Esophagus (tissue), 2 donors: ENCODE measurements around the gene LARGE1. TPM values are rescaled to one million over a fixed set of nuclear protein-coding genes. Genes with fewer than 3 reads are reported as not detected.

ENCODE experiments used
- H3K27ac ChIP-seq, 2 donors: one replicate each; pipeline ENCODE4 v1.5.1; 2013; ENCODE audit warnings: low read depth in 2 of 2, mild to moderate bottlenecking in 2 of 2, inconsistent platforms in 1 of 2, low read length in 1 of 2, moderate library complexity in 1 of 2
- H3K27me3 ChIP-seq, 2 donors: one replicate each; pipeline ENCODE4 v1.6.1; 2013; ENCODE audit warnings: low read length in 2 of 2, control low read depth in 1 of 2, mild to moderate bottlenecking in 1 of 2; ENCODE audit not compliant: insufficient read depth in 2 of 2, control insufficient read depth in 1 of 2
- H3K36me3 ChIP-seq, 2 donors: one replicate each; pipeline ENCODE4 v1.6.1; 2013; ENCODE audit warnings: low read length in 1 of 2; ENCODE audit not compliant: control insufficient read depth in 2 of 2, insufficient read depth in 2 of 2
- H3K4me1 ChIP-seq, 2 donors: one replicate each; pipeline ENCODE4 v1.6.1; 2013; ENCODE audit warnings: low read length in 1 of 2; ENCODE audit not compliant: control insufficient read depth in 2 of 2, insufficient read depth in 2 of 2
- H3K4me3 ChIP-seq, 2 donors: one replicate each; pipeline ENCODE4 v1.5.1; 2013; ENCODE audit warnings: low read length in 2 of 2, mild to moderate bottlenecking in 2 of 2, low read depth in 1 of 2, moderate library complexity in 1 of 2
- H3K9me3 ChIP-seq, 2 donors: one replicate each; pipeline ENCODE4 v1.6.1; 2013; ENCODE audit warnings: mild to moderate bottlenecking in 2 of 2, low read depth in 1 of 2, low read length in 1 of 2, moderate library complexity in 1 of 2; ENCODE audit not compliant: control insufficient read depth in 2 of 2, insufficient read depth in 1 of 2
- WGBS, 2 donors: extraction: QIAGEN DNeasy Blood & Tissue Kit; methylation state at CpG; one replicate each; pipeline ENCODE4 v1.1.7; 2013; 5-methylcytosine and 5-hydroxymethylcytosine counted together
- polyA plus RNA-seq, 2 donors: library from polyadenylated mRNA; stranded (reverse); fragments of 200-250 nt; gene quantifications; one replicate each; pipeline ENCODE4 v1.2.3, GENCODE V29; 2013
- donor health status: healthy with polysubstance abuse.
- donor health status: Bipolar disorder and iron deficiency.

LARGE1 gene
- polyA plus RNA-seq, 2 donors: 2.0 to 2.5 TPM

DNA sequence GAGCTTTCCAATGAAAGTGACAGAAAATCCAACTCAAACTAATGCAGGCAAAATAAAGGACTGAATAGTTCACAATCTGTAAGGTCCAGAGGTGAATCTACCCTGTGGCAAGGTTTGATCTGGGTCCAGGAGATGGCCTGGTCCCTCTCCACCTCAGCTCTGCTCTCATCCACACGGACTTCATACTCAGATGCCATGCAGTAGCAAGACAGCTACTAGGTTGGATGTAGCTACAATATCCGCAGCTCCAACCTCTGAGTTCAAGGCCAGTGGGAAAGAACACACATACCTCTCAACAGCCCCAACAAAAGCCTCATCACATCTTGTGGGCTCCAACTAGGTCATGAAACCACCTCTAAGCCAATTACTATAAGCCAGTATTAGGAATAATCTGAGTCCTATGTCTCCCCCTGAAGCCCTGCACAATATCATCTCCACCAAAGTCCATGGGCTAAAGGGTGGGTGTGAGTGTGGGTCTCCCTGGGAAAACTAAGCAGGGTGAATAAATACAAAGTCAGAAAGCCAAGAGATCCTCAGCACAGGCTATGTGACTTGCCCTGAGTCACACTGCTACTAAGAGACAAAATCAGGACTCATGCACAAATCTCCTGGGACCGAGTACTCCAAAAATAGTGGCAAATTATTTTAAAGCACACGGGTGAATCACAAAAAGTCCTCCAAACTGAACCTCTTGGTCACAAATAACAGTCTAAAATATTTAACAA lies 78.8 kb downstream of the LARGE1 start:
- 76 to 80% methylated on average over 4 of the region's 4 CpGs for WGBS, 2 donors
- Histone ChIP-seq H3K4me1 (peaks cover 0 to 2% of the 10 kb centered on the region in 2 donors), H3K27ac (no peak overlapping the region), H3K36me3 (no peaks in the 10 kb centered on the region), H3K27me3 (no peaks in the 10 kb centered on the region), H3K9me3 (no peaks in the 10 kb centered on the region), H3K4me3 (no peak overlapping the region)

- H3K36me3 ChIP-seq: no peaks in the 10 kb centered on the region
- peaks cover 0 to 2% of the 10 kb centered on the region in 2 donors for H3K4me1 ChIP-seq
- H3K27me3 ChIP-seq: no peaks in the 10 kb centered on the region
- no peaks in the 10 kb centered on the region for H3K9me3 ChIP-seq
- no peak overlapping the region for H3K4me3 ChIP-seq
- WGBS, 2 donors: 53 to 69% methylated on average over 6 of the region's 6 CpGs
- H3K27ac ChIP-seq: no peak overlapping the region
Observed at GRCh38 chr22:33838644-33839043, 81.6 kb downstream of the LARGE1 start.

- H3K4me3 ChIP-seq: no peak overlapping the region
- H3K27me3 ChIP-seq: no peaks in the 10 kb centered on the region
- H3K4me1 ChIP-seq: no peaks in the 10 kb centered on the region
- no peaks in the 10 kb centered on the region for H3K9me3 ChIP-seq
- H3K27ac ChIP-seq: no peak overlapping the region
- 56 to 74% methylated on average over 4 of the region's 4 CpGs for WGBS, 2 donors
- H3K36me3 ChIP-seq: no peaks in the 10 kb centered on the region
Observed at GRCh38 chr22:33837826-33838225, 82.5 kb downstream of the LARGE1 start.

- no peak overlapping the region for H3K4me3 ChIP-seq
Observed at GRCh38 chr22:33835265-33835664, 85.0 kb downstream of the LARGE1 start.

GRCh38 chr22:33832558-33833151 lies 87.6 kb downstream of the LARGE1 start:
- H3K27me3 ChIP-seq: no peaks in the 10 kb centered on the region
- peaks cover 0 to 5% of the 10 kb centered on the region in 2 donors for H3K4me1 ChIP-seq
- 39 to 49% methylated on average over 7 of the region's 7 CpGs for WGBS, 2 donors
- no peak overlapping the region for H3K4me3 ChIP-seq
- H3K27ac ChIP-seq: no peak overlapping the region
- H3K36me3 ChIP-seq: no peaks in the 10 kb centered on the region
- H3K9me3 ChIP-seq: no peaks in the 10 kb centered on the region

More at GRCh38 chr22:33835265-33835664, 85.0 kb downstream of the LARGE1 start:
- Histone ChIP-seq H3K36me3 (no peaks in the 10 kb centered on the region), H3K27me3 (no peaks in the 10 kb centered on the region), H3K4me1 (peaks cover 0 to 5% of the 10 kb centered on the region in 2 donors), H3K27ac (no peak overlapping the region), H3K9me3 (no peaks in the 10 kb centered on the region)
- 38 to 52% methylated on average over 5 of the region's 5 CpGs for WGBS, 2 donors

- no peak overlapping the region for H3K4me3 ChIP-seq
- peaks cover 0 to 5% of the 10 kb centered on the region in 2 donors for H3K4me1 ChIP-seq
- no peaks in the 10 kb centered on the region for H3K36me3 ChIP-seq
- H3K9me3 ChIP-seq: no peaks in the 10 kb centered on the region
- no peaks in the 10 kb centered on the region for H3K27me3 ChIP-seq
- 65 to 69% methylated on average over 5 of the region's 5 CpGs for WGBS, 2 donors
- H3K27ac ChIP-seq: no peak overlapping the region
Observed at GRCh38 chr22:33831651-33832050, 88.6 kb downstream of the LARGE1 start.

GRCh38 chr22:33831207-33831606 lies 89.1 kb downstream of the LARGE1 start:
- Histone ChIP-seq H3K36me3 (no peaks in the 10 kb centered on the region), H3K9me3 (no peaks in the 10 kb centered on the region), H3K27me3 (no peaks in the 10 kb centered on the region), H3K4me1 (peaks cover 0 to 5% of the 10 kb centered on the region in 2 donors), H3K27ac (no peak overlapping the region), H3K4me3 (no peak overlapping the region)
- WGBS, 2 donors: 73 to 81% methylated on average over 11 of the region's 11 CpGs

GRCh38 chr22:33829546-33830280 lies 90.6 kb downstream of the LARGE1 start:
- 58 to 65% methylated on average over 4 of the region's 4 CpGs for WGBS, 2 donors
- no peaks in the 10 kb centered on the region for H3K9me3 ChIP-seq
- H3K27me3 ChIP-seq: no peaks in the 10 kb centered on the region
- H3K4me3 ChIP-seq: no peak overlapping the region
- no peaks in the 10 kb centered on the region for H3K36me3 ChIP-seq
- H3K4me1 ChIP-seq: peaks cover 0 to 5% of the 10 kb centered on the region in 2 donors
- H3K27ac ChIP-seq: no peak overlapping the region

DNA sequence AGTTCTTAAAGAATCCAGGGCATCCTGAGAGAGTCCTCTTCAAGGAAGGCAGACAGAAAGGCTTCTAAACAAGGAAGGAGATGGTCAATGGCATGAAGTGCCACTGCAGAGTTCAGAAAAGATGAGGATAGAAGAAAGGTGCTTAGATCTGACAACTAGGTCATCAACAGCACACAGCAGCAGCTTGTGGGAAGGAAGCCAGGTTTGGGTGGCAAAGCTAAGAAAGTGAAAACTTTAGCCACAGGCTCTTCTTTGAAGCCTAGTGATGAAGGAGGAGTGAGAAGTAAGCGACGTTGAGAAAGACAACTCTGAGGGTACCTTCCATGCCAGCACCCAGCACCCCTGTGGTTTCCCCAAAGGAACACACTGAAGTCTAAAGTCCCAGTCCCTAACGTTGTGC lies 92.0 kb downstream of the LARGE1 start:
- peaks cover 0 to 2% of the 10 kb centered on the region in 2 donors for H3K36me3 ChIP-seq
- H3K27ac ChIP-seq: no peak overlapping the region
- H3K4me3 ChIP-seq: no peak overlapping the region
- 66 to 77% methylated on average over 3 of the region's 3 CpGs for WGBS, 2 donors
- no peaks in the 10 kb centered on the region for H3K27me3 ChIP-seq
- no peaks in the 10 kb centered on the region for H3K9me3 ChIP-seq
- H3K4me1 ChIP-seq: peaks cover 0 to 5% of the 10 kb centered on the region in 2 donors
